Naive thymus-derived CD8-positive, alpha-beta T cell (primary cell): ENCODE results near the gene KLHL15. TPM values are rescaled to one million over a fixed set of nuclear protein-coding genes. Genes with fewer than 3 reads are reported as not detected.
A peak's percentile ranks its signal among the peaks of the same experiment; 100 is the strongest.

ENCODE experiments used
- ATAC-seq, 2 donors: fragments of 150-1000 bp; cut with Tn5 transposase in 1 of 2; sonication (Bioruptor Pico), chemical (Tn5 transposase) in 1 of 2; 1 replicate in 1 of 2; 2 replicates in 1 of 2; pipeline ENCODE4 v1.10.0; 2021; ENCODE audit warnings: mild to moderate bottlenecking in 2 of 2, moderate library complexity in 2 of 2
- POLR2A ChIA-PET: fragments of 350-600 bp; sonication (Branson Sonifier 250); formaldehyde crosslinking; loops from one replicate; lab custom pipeline; 2021; ENCODE audit warnings: antibody characterized with exemption; lab: Charles Lee
- DNase-seq, 10 donors: peaks; one replicate each; pipeline versions ENCODE4 v3.0.0 to v3.0.0-alpha.2; 2020 to 2022
- H3K27ac Mint-ChIP-seq, 10 donors: one replicate each; pipeline ENCODE4 v1.8.0; 2020 to 2022; ENCODE audit warnings: mild to moderate bottlenecking in 10 of 10, mixed read lengths in 10 of 10, moderate library complexity in 4 of 10, inconsistent platforms in 1 of 10
- H3K27me3 Mint-ChIP-seq, 5 donors: one replicate each; pipeline ENCODE4 v1.8.0; 2021 to 2022; ENCODE audit warnings: mixed read lengths in 5 of 5
- H3K36me3 Mint-ChIP-seq, 3 donors: one replicate each; pipeline ENCODE4 v1.8.0; 2020 to 2022; ENCODE audit warnings: mixed read lengths in 3 of 3, mild to moderate bottlenecking in 2 of 3, inconsistent platforms in 1 of 3
- H3K4me1 Mint-ChIP-seq, 4 donors: one replicate each; pipeline ENCODE4 v1.8.0; 2021 to 2022; ENCODE audit warnings: mixed read lengths in 4 of 4
- H3K4me3 Mint-ChIP-seq, 10 donors: one replicate each; pipeline ENCODE4 v1.8.0; 2020 to 2022; ENCODE audit warnings: mild to moderate bottlenecking in 10 of 10, mixed read lengths in 10 of 10, moderate library complexity in 6 of 10, inconsistent platforms in 1 of 10
- H3K9me3 Mint-ChIP-seq, 9 donors: one replicate each; pipeline ENCODE4 v1.8.0; 2020 to 2022; ENCODE audit warnings: mixed read lengths in 9 of 9, mild to moderate bottlenecking in 3 of 9, inconsistent platforms in 1 of 9, moderate library complexity in 1 of 9
- polyA plus RNA-seq, 3 donors: library from polyadenylated mRNA; unstranded; fragments of 300-500 nt; fragmentation: Illumina TruSeq; gene quantifications; one replicate each; pipeline ENCODE4 v1.2.3, GENCODE V29; 2021
- total RNA-seq, 8 experiments: library from RNA in 2 of 8; stranded (reverse) in 2 of 8; gene quantifications; one replicate each; pipeline ENCODE4 v1.2.3 and lab custom pipeline; 2021 to 2026

KLHL15 gene
- total and polyA plus RNA-seq, 5 experiments from 2014 or later: 1.8 to 8.9 (median 2.7) TPM

- Mint-ChIP-seq H3K4me1 (peaks cover 0 to 11% (median 6%) of the 10 kb centered on the region in 4 donors), H3K36me3 (peaks cover 0 to 3% (median 1%) of the 10 kb centered on the region in 3 donors)
Measured at GRCh38 chrX:24027985-24028384, 999 bp upstream of the KLHL15 start.

GRCh38 chrX:24026432-24026831 is 554 bp downstream of the KLHL15 start:
- DNase-seq (no peak), ATAC-seq (no peak)
- Mint-ChIP-seq H3K9me3 (peaks cover 0 to 2% (median 0%) of the 10 kb centered on the region in 9 donors), H3K4me1 (peaks cover 4 to 20% (median 12%) of the 10 kb centered on the region in 4 donors), H3K36me3 (peaks cover 0 to 3% (median 2%) of the 10 kb centered on the region in 3 donors), H3K27ac (peak overlapping the region in 9 of 10 donors; percentile 88 to 96 (median 94)), H3K4me3 (peak overlapping the region; percentile 74 to 92 (median 86)), H3K27me3 (no peaks in the 10 kb centered on the region)
- POLR2A ChIA-PET: interaction anchor here (0.7 to 4.5 kb wide), 7 partner anchors 26 to 245 kb away, joined by 3 to 65 read pairs (median 6); partner anchors contain the start of genes APOO, CXorf58 and EIF2S3

More at GRCh38 chrX:24027985-24028384, 999 bp upstream of the KLHL15 start:
- Mint-ChIP-seq H3K27me3 (no peaks in the 10 kb centered on the region), H3K9me3 (peaks cover 0 to 2% (median 0%) of the 10 kb centered on the region in 9 donors), H3K27ac (peak overlapping the region in 1 of 10 donors; percentile 43), H3K4me3 (no peak overlapping the region)
- POLR2A ChIA-PET: interaction anchor here (2.6 to 4.5 kb wide), 2 partner anchors 26 to 74 kb away, joined by 15 to 65 read pairs; partner anchors contain the start of gene EIF2S3
- ATAC-seq (no peak), DNase-seq (no peak)

GRCh38 chrX:24025741-24026403 is 1.1 kb downstream of the KLHL15 start:
- Mint-ChIP-seq H3K4me1 (peaks cover 10 to 26% (median 16%) of the 10 kb centered on the region in 4 donors), H3K4me3 (peak overlapping the region; percentile 76 to 92 (median 86)), H3K9me3 (peaks cover 0 to 2% (median 0%) of the 10 kb centered on the region in 9 donors), H3K27ac (peak overlapping the region; percentile 79 to 96 (median 92)), H3K27me3 (no peaks in the 10 kb centered on the region), H3K36me3 (peaks cover 0 to 3% (median 2%) of the 10 kb centered on the region in 3 donors)
- DNase-seq (peak in 1 of 10 donors; percentile 8), ATAC-seq (peak; percentile 38 to 53)
- POLR2A ChIA-PET: interaction anchor here (0.7 to 4.5 kb wide), 9 partner anchors 13 to 245 kb away, joined by 3 to 65 read pairs (median 6); partner anchors contain the start of genes APOO, CXorf58, EIF2S3 and SAT1

- Mint-ChIP-seq H3K27me3 (no peaks in the 10 kb centered on the region), H3K36me3 (peaks cover 0 to 3% (median 2%) of the 10 kb centered on the region in 3 donors), H3K4me3 (peak overlapping the region; percentile 75 to 94 (median 88)), H3K27ac (peak overlapping the region in 8 of 10 donors; percentile 48 to 91 (median 80)), H3K4me1 (peaks cover 11 to 33% (median 21%) of the 10 kb centered on the region in 4 donors), H3K9me3 (peaks cover 0 to 2% (median 0%) of the 10 kb centered on the region in 9 donors)
- POLR2A ChIA-PET: interaction anchor here (0.6 to 4.5 kb wide), 9 partner anchors 13 to 327 kb away, joined by 3 to 65 read pairs (median 6); partner anchors contain the start of genes APOO, CXorf58, EIF2S3 and SAT1
- DNase-seq (peak; percentile 70 to 84 (median 78)), ATAC-seq (peak; percentile 86 to 88)
Measured at GRCh38 chrX:24024819-24025740, 1.9 kb downstream of the KLHL15 start.

- Mint-ChIP-seq H3K27me3 (no peaks in the 10 kb centered on the region), H3K36me3 (peaks cover 0 to 8% (median 2%) of the 10 kb centered on the region in 3 donors), H3K4me3 (peak overlapping the region; percentile 75 to 94 (median 88)), H3K4me1 (peaks cover 10 to 41% (median 28%) of the 10 kb centered on the region in 4 donors), H3K9me3 (peaks cover 0 to 2% (median 0%) of the 10 kb centered on the region in 9 donors), H3K27ac (peak overlapping the region; percentile 64 to 91 (median 86))
- ATAC-seq (no peak), DNase-seq (peak in 3 of 10 donors; percentile 8 to 21 (median 20))
- POLR2A ChIA-PET: interaction anchor here (0.6 to 4.5 kb wide), 5 partner anchors 12 to 326 kb away, joined by 4 to 65 read pairs (median 4); partner anchors contain the start of genes APOO, CXorf58 and EIF2S3
Measured at GRCh38 chrX:24023972-24024669, 2.9 kb downstream of the KLHL15 start.

GRCh38 chrX:24023544-24023943 is 3.4 kb downstream of the KLHL15 start:
- POLR2A ChIA-PET: no interaction called here
- DNase-seq (no peak), ATAC-seq (no peak)
- Mint-ChIP-seq H3K9me3 (peaks cover 0 to 2% (median 0%) of the 10 kb centered on the region in 9 donors), H3K27me3 (no peaks in the 10 kb centered on the region), H3K27ac (peak overlapping the region in 8 of 10 donors; percentile 63 to 91 (median 82)), H3K4me3 (peak overlapping the region; percentile 75 to 94 (median 88)), H3K36me3 (peaks cover 0 to 8% (median 2%) of the 10 kb centered on the region in 3 donors), H3K4me1 (peaks cover 10 to 41% (median 28%) of the 10 kb centered on the region in 4 donors)

- Mint-ChIP-seq H3K27me3 (no peaks in the 10 kb centered on the region), H3K4me1 (peaks cover 8 to 43% (median 29%) of the 10 kb centered on the region in 4 donors), H3K36me3 (peaks cover 0 to 12% (median 3%) of the 10 kb centered on the region in 3 donors), H3K4me3 (no peak overlapping the region), H3K9me3 (peaks cover 0 to 2% (median 0%) of the 10 kb centered on the region in 9 donors), H3K27ac (peak overlapping the region in 6 of 10 donors; percentile 4 to 67 (median 47))
- no peak for ATAC-seq
- DNase-seq: no peak
- POLR2A ChIA-PET: no interaction called here
Measured at GRCh38 chrX:24020306-24020876, 6.6 kb downstream of the KLHL15 start.

- POLR2A ChIA-PET: no interaction called here
- DNase-seq (no peak), ATAC-seq (no peak)
- Mint-ChIP-seq H3K4me3 (peak overlapping the region in 2 of 10 donors; percentile 18 to 45), H3K9me3 (peaks cover 0 to 2% (median 0%) of the 10 kb centered on the region in 9 donors), H3K36me3 (peaks cover 0 to 12% (median 3%) of the 10 kb centered on the region in 3 donors), H3K4me1 (peaks cover 11 to 53% (median 35%) of the 10 kb centered on the region in 4 donors), H3K27ac (peak overlapping the region in 3 of 10 donors; percentile 38 to 59 (median 51)), H3K27me3 (no peaks in the 10 kb centered on the region)
Measured at GRCh38 chrX:24019448-24019847, 7.5 kb downstream of the KLHL15 start.

- POLR2A ChIA-PET: no interaction called here
- Mint-ChIP-seq H3K27me3 (no peaks in the 10 kb centered on the region), H3K36me3 (peaks cover 0 to 12% (median 3%) of the 10 kb centered on the region in 3 donors), H3K4me1 (peaks cover 14 to 57% (median 39%) of the 10 kb centered on the region in 4 donors), H3K27ac (peak overlapping the region in 2 of 10 donors; percentile 53 to 69), H3K4me3 (no peak overlapping the region), H3K9me3 (peaks cover 0 to 2% (median 0%) of the 10 kb centered on the region in 9 donors)
- DNase-seq (no peak), ATAC-seq (no peak)
Measured at GRCh38 chrX:24018809-24019208, 8.2 kb downstream of the KLHL15 start.

- no peak overlapping the region for H3K27ac Mint-ChIP-seq
- POLR2A ChIA-PET: interaction anchor here (0.6 kb wide), 1 partner anchor 129 kb away, joined by 3 read pairs; no protein-coding TSS in a partner anchor
- DNase-seq (no peak), ATAC-seq (no peak)
- peaks cover 0 to 13% (median 1%) of the 10 kb centered on the region in 3 donors for H3K36me3 Mint-ChIP-seq
- H3K4me3 Mint-ChIP-seq: no peak overlapping the region
- H3K27me3 Mint-ChIP-seq: no peaks in the 10 kb centered on the region
- peaks cover 0 to 2% (median 0%) of the 10 kb centered on the region in 9 donors for H3K9me3 Mint-ChIP-seq
- H3K4me1 Mint-ChIP-seq: peaks cover 14 to 48% (median 37%) of the 10 kb centered on the region in 4 donors
Measured at GRCh38 chrX:24017674-24018073, 9.3 kb downstream of the KLHL15 start.
